Nephron progenitor cell (in vitro differentiated cells): ENCODE data around the gene SERPINE1.

Experiments
- DNase-seq: peaks from one replicate; pipeline ENCODE4 v3.0.0; 2021
- H3K27ac Mint-ChIP-seq: 2 replicates; pipeline ENCODE4 v1.8.0; 2021; ENCODE audit warnings: mild to moderate bottlenecking, moderate library complexity, mixed read lengths
- H3K27me3 Mint-ChIP-seq: 2 replicates; pipeline ENCODE4 v1.8.0; 2021; ENCODE audit warnings: mild to moderate bottlenecking, low read depth, mixed read lengths; ENCODE audit not compliant: poor library complexity
- H3K36me3 Mint-ChIP-seq: 2 replicates; pipeline ENCODE4 v1.8.0; 2021; ENCODE audit warnings: low read depth, mixed read lengths
- H3K4me1 Mint-ChIP-seq: 2 replicates; pipeline ENCODE4 v1.8.0; 2021; ENCODE audit warnings: mixed read lengths
- H3K4me3 Mint-ChIP-seq: 2 replicates; pipeline ENCODE4 v1.8.0; 2021; ENCODE audit warnings: mild to moderate bottlenecking, moderate library complexity, mixed read lengths
- H3K9me3 Mint-ChIP-seq: 2 replicates; pipeline ENCODE4 v1.8.0; 2021; ENCODE audit warnings: mild to moderate bottlenecking, moderate library complexity, mixed read lengths
- TF ChIP-seq, protein P1 (sequence below): fragments of 200-600 bp; sonication (generic); IDR thresholded peaks from 2 replicates; pipeline ENCODE4 v1.5.0; 2021; ENCODE audit warnings: antibody characterized with exemption

SERPINE1 gene

DNA sequence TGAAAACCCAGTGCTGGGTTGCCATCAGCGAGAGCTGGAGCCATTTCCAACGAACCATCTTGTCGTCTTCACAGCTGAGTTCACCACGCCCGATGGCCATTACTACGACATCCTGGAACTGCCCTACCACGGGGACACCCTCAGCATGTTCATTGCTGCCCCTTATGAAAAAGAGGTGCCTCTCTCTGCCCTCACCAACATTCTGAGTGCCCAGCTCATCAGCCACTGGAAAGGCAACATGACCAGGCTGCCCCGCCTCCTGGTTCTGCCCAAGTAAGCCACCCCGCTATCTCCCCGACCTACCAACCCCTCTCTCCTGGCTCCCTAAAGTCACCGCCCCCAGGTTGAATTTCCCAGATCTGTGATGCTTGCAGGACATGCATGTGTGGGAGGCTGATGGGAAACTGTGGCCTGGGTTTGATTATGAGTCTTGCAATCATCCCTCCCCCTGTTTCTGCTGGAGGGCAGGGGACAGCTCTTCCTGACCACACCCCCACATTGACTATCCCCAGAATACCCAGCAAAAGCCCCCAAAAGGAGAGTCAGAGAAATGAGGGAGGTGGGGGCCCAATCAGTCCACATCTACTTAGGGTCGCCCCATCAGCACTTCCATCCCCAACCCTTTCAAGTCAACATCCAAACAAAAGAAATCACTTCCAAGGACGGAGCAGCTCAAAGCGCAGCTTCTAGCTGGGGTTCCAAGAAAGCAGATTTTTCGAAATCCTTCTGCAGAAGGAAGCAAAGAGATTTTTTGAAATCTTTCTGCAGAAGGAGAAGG, 6.9 kb downstream of the SERPINE1 start:
- no peak for DNase-seq
- Mint-ChIP-seq H3K9me3 (no peaks in the 10 kb centered on the region), H3K27me3 (peaks cover 12% of the 10 kb centered on the region), H3K27ac (no peak overlapping the region), H3K36me3 (no peaks in the 10 kb centered on the region), H3K4me3 (no peak overlapping the region), H3K4me1 (peaks cover 39% of the 10 kb centered on the region)
- TF ChIP-seq, protein P1, sequence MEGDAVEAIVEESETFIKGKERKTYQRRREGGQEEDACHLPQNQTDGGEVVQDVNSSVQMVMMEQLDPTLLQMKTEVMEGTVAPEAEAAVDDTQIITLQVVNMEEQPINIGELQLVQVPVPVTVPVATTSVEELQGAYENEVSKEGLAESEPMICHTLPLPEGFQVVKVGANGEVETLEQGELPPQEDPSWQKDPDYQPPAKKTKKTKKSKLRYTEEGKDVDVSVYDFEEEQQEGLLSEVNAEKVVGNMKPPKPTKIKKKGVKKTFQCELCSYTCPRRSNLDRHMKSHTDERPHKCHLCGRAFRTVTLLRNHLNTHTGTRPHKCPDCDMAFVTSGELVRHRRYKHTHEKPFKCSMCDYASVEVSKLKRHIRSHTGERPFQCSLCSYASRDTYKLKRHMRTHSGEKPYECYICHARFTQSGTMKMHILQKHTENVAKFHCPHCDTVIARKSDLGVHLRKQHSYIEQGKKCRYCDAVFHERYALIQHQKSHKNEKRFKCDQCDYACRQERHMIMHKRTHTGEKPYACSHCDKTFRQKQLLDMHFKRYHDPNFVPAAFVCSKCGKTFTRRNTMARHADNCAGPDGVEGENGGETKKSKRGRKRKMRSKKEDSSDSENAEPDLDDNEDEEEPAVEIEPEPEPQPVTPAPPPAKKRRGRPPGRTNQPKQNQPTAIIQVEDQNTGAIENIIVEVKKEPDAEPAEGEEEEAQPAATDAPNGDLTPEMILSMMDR: no peak

DNA sequence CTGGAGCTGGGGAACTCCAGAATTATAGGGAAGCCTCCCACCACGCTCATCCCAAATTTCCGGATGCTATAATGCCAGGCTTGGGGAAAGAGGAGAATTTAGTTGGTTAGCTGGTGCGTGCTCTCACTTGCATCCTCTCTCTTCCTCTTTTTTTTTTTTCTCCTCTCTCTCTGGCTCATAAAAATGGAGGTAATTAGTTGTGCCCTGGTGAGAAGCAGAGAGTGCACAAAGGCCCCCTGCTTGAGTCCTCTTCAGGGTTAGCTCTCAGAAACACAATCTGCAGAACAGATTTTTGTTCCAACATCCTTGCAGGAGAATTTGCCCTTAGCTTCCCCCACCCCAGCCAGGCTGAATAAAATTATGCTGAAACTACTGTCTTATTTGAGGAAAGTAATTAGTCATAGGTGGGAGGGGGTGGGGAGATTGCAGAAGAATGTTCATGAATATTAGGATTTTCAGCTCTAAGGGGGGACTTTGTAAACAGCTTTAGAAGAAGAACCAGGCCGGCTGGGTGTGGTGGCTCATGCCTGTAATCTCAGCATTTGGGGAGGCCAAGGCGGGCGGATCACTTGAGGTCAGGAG, 7.6 kb downstream of the SERPINE1 start:
- no peak overlapping the region for H3K27ac Mint-ChIP-seq

DNA sequence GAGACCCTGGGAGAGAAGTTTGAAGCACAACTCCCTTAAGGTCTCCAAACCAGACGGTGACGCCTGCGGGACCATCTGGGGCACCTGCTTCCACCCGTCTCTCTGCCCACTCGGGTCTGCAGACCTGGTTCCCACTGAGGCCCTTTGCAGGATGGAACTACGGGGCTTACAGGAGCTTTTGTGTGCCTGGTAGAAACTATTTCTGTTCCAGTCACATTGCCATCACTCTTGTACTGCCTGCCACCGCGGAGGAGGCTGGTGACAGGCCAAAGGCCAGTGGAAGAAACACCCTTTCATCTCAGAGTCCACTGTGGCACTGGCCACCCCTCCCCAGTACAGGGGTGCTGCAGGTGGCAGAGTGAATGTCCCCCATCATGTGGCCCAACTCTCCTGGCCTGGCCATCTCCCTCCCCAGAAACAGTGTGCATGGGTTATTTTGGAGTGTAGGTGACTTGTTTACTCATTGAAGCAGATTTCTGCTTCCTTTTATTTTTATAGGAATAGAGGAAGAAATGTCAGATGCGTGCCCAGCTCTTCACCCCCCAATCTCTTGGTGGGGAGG, 10.8 kb downstream of the SERPINE1 start:
- peaks cover 65% of the 10 kb centered on the region for H3K4me1 Mint-ChIP-seq
- no peak for DNase-seq
- peaks cover 11% of the 10 kb centered on the region for H3K27me3 Mint-ChIP-seq
- TF ChIP-seq, protein P1: no peak
- no peaks in the 10 kb centered on the region for H3K36me3 Mint-ChIP-seq
- H3K9me3 Mint-ChIP-seq: no peaks in the 10 kb centered on the region
- H3K4me3 Mint-ChIP-seq: no peak overlapping the region
- H3K27ac Mint-ChIP-seq: peak overlapping the region; percentile 95

More for the DNA sequence above, 7.6 kb downstream of the SERPINE1 start:
- Mint-ChIP-seq H3K36me3 (no peaks in the 10 kb centered on the region), H3K4me3 (no peak overlapping the region), H3K27me3 (peaks cover 8% of the 10 kb centered on the region), H3K9me3 (no peaks in the 10 kb centered on the region), H3K4me1 (peaks cover 46% of the 10 kb centered on the region)
- TF ChIP-seq, protein P1: no peak
- no peak for DNase-seq

DNA sequence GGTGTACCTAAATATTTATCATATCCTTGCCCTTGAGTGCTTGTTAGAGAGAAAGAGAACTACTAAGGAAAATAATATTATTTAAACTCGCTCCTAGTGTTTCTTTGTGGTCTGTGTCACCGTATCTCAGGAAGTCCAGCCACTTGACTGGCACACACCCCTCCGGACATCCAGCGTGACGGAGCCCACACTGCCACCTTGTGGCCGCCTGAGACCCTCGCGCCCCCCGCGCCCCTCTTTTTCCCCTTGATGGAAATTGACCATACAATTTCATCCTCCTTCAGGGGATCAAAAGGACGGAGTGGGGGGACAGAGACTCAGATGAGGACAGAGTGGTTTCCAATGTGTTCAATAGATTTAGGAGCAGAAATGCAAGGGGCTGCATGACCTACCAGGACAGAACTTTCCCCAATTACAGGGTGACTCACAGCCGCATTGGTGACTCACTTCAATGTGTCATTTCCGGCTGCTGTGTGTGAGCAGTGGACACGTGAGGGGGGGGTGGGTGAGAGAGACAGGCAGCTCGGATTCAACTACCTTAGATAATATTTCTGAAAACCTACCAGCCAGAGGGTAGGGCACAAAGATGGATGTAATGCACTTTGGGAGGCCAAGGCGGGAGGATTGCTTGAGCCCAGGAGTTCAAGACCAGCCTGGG, 11.4 kb downstream of the SERPINE1 start:
- TF ChIP-seq, protein P1: peak; percentile 78
- peak overlapping the region; percentile 70 for H3K4me3 Mint-ChIP-seq
- H3K27ac Mint-ChIP-seq: peak overlapping the region; percentile 95
- H3K36me3 Mint-ChIP-seq: no peaks in the 10 kb centered on the region
- H3K9me3 Mint-ChIP-seq: no peaks in the 10 kb centered on the region
- H3K27me3 Mint-ChIP-seq: peaks cover 16% of the 10 kb centered on the region
- DNase-seq: peak; percentile 75
- H3K4me1 Mint-ChIP-seq: peaks cover 62% of the 10 kb centered on the region

DNA sequence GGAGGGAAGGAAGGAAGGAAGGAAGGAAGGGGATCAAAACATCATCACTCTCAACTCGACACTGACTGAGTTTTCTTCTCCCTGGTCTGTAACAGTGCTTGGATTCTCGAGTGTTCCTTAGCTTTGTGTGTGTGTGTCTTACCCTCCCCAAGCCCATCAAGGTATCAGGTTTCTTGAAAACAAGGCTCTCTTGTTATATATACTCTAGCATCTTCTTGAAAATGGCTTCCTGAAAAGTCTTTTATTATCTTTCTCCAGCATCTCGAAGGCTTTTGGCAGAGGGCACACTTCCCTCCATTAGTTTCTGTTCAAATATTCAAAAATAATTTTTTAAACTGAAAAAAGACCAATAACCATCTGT, 13.4 kb downstream of the SERPINE1 start:
- H3K27ac Mint-ChIP-seq: peak overlapping the region; percentile 96
- peaks cover 46% of the 10 kb centered on the region for H3K4me1 Mint-ChIP-seq
- TF ChIP-seq, protein P1: no peak
- H3K36me3 Mint-ChIP-seq: no peaks in the 10 kb centered on the region
- no peaks in the 10 kb centered on the region for H3K9me3 Mint-ChIP-seq
- peaks cover 28% of the 10 kb centered on the region for H3K27me3 Mint-ChIP-seq
- peak overlapping the region; percentile 25 for H3K4me3 Mint-ChIP-seq
- no peak for DNase-seq
